ENCODE measurements around the gene CAVIN4. TPM values are rescaled to one million over a fixed set of nuclear protein-coding genes. Genes with fewer than 3 reads are reported as not detected.

CAVIN4 gene
- total and polyA plus RNA-seq, 2 of the 13 experiments (the other 11 are each of a cell fraction or from before 2014, with no cell fraction given), result 0.54 to 1.00 TPM

GRCh38 chr9:100557053-100557452 lies 20.8 kb upstream of the CAVIN4 start:
- Histone ChIP-seq H3K27me3 (ENCODE audit: control insufficient read depth in 1 of 2, insufficient read depth in 2 of 2, low read length in 2 of 2) (no peaks in the 10 kb centered on the region), H3K4me1 (ENCODE audit: insufficient read depth, low read length) (no peaks in the 10 kb centered on the region), H3K36me3 (replicated peaks in 1 of 2; ENCODE audit: control insufficient read depth in 1 of 2, insufficient read depth in 2 of 2, low read length in 2 of 2) (no peaks in the 10 kb centered on the region), H2AFZ (ENCODE audit: low read length) (no peak overlapping the region), H3K79me2 (ENCODE audit: insufficient read depth, low read length) (no peaks in the 10 kb centered on the region), H3K9me3 (ENCODE audit: low read length) (no peaks in the 10 kb centered on the region), H3K4me2 (ENCODE audit: low read depth, low read length) (no peak overlapping the region), H4K20me1 (ENCODE audit: insufficient read depth, low read length) (no peaks in the 10 kb centered on the region), H3K4me3 (replicated peaks in 1 of 3; ENCODE audit: insufficient read depth in 1 of 3, low read depth in 2 of 3, low read length in 3 of 3) (no peak overlapping the region), H3K27ac (ENCODE audit: extremely low read length, insufficient read depth, low read length) (no peak overlapping the region), H3K9ac (ENCODE audit: insufficient read depth, low read depth, low read length) (no peak overlapping the region)
- CTCF ChIA-PET (ENCODE audit: low intra/inter-chr PET ratio, low total read pairs), result no interaction called here
- intact Hi-C loops (cut with micrococcal nuclease; ENCODE audit: unreplicated experiment) (no loop called here), in situ Hi-C loops (cut with HindIII; ENCODE audit: extremely low pct_ligation_motif_present, low pct_unique_long_range_greater_than_20kb) (no loop called here)
- WGBS (ENCODE audit: low lambda C conversion rate), result 58% methylated on average over 3 of the region's 3 CpGs
- no TSS peak for BruUV-seq (replicated peaks)
- DNase-seq (ENCODE audit: low spot score) (no peak), FAIRE-seq (no peak), ATAC-seq (no peak)
- POLR2A ChIA-PET, result no interaction called here
- TF ChIP-seq ZBTB39 (CRISPR knock-in tag; IDR thresholded peaks at IDR 0.05) (no peak), ZNF672 (CRISPR knock-in tag; IDR thresholded peaks at IDR 0.05) (no peak), ZNF580 (CRISPR knock-in tag; IDR thresholded peaks at IDR 0.05; ENCODE audit: borderline replicate concordance, low read depth) (no peak), CTCF (CRISPR knock-in tag; IDR thresholded peaks at IDR 0.05) (no peak), HNRNPLL (IDR thresholded peaks at IDR 0.05; ENCODE audit: low read depth, low read length, poor library complexity, severe bottlenecking) (no peak), MLXIP (CRISPR knock-in tag; IDR thresholded peaks at IDR 0.05; ENCODE audit: borderline replicate concordance) (no peak), NR0B2 (CRISPR knock-in tag; IDR thresholded peaks at IDR 0.05) (no peak), ZNF784 (CRISPR knock-in tag; IDR thresholded peaks at IDR 0.05; ENCODE audit: borderline replicate concordance) (no peak), SMAD3 (CRISPR knock-in tag; IDR thresholded peaks at IDR 0.05) (no peak), STAT5B (CRISPR knock-in tag; IDR thresholded peaks at IDR 0.05) (no peak), ARNT (IDR thresholded peaks at IDR 0.05) (no peak), WIZ (CRISPR knock-in tag; IDR thresholded peaks at IDR 0.05) (no peak), JARID2 (CRISPR knock-in tag; IDR thresholded peaks at IDR 0.05; ENCODE audit: insufficient replicate concordance) (no peak), ZNF333 (CRISPR knock-in tag; IDR thresholded peaks at IDR 0.05; ENCODE audit: borderline replicate concordance) (no peak), TFDP2 (CRISPR knock-in tag; IDR thresholded peaks at IDR 0.05) (no peak)

All from HepG2 (cell line).